ENCODE measurements around the gene CIP2A.

DNA sequence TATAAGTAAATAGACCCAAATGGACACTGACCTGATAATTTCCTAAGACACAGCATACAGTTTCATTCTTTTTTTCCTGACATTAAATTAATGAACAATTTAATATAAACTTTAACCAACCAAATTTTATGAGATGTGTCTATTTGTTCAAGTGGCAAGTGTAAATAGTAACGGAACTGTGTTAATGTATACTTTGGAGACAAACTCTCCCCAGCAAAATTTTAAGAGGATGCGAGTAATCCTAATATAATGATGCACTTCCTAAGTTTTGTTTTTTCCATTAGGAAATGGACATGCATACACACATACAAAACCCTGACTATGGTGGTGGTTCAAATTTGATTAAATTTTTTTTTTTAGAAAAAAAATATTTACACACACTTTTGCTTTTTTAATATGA is 40.4 kb downstream of the CIP2A start:
- TF ChIP-seq, protein P1, sequence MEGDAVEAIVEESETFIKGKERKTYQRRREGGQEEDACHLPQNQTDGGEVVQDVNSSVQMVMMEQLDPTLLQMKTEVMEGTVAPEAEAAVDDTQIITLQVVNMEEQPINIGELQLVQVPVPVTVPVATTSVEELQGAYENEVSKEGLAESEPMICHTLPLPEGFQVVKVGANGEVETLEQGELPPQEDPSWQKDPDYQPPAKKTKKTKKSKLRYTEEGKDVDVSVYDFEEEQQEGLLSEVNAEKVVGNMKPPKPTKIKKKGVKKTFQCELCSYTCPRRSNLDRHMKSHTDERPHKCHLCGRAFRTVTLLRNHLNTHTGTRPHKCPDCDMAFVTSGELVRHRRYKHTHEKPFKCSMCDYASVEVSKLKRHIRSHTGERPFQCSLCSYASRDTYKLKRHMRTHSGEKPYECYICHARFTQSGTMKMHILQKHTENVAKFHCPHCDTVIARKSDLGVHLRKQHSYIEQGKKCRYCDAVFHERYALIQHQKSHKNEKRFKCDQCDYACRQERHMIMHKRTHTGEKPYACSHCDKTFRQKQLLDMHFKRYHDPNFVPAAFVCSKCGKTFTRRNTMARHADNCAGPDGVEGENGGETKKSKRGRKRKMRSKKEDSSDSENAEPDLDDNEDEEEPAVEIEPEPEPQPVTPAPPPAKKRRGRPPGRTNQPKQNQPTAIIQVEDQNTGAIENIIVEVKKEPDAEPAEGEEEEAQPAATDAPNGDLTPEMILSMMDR (IDR thresholded peaks at IDR 0.05; ENCODE audit: low read length), result no peak
- no peak for TF ChIP-seq EZH2 (IDR thresholded peaks at IDR 0.05; ENCODE audit: borderline replicate concordance, low read length)
